K562 (cell line): ENCODE results near the gene PACSIN2. TPM values are rescaled to one million over a fixed set of nuclear protein-coding genes. Genes with fewer than 3 reads are reported as not detected.

Experiments used
- CBX8 ChIP-seq: fragments of 200-600 bp; sonication (generic); IDR thresholded peaks from 2 replicates; pipeline ENCODE4 v1.6.1; 2012; ENCODE audit warnings: borderline replicate concordance, mixed run types, low read depth, mild to moderate bottlenecking, moderate library complexity, mixed read lengths, low read length, control low read depth, inconsistent platforms; ENCODE audit not compliant: poor library complexity, severe bottlenecking; ENCODE audit errors: extremely low read depth
- CREB1 ChIP-seq, 2 experiments: sonication (generic) in 1 of 2; formaldehyde crosslinking in 1 of 2; IDR thresholded peaks; 2 replicates each; pipeline versions ENCODE4 v1.6.1 to v1.8.0; 2012 to 2022; ENCODE audit warnings: inconsistent platforms in 1 of 2, mild to moderate bottlenecking in 1 of 2, missing genetic modification reagents in 1 of 2, moderate library complexity in 1 of 2
- CTBP1 ChIP-seq: fragments of 450-650 bp; IDR thresholded peaks from 2 replicates; pipeline ENCODE4 v1.6.1; 2016; ENCODE audit warnings: borderline replicate concordance
- CXXC5 ChIP-seq: fragments of 250-450 bp; sonication (Bioruptor Pico); IDR thresholded peaks from 2 replicates; pipeline ENCODE4 v1.8.0; 2022; ENCODE audit warnings: inconsistent platforms, mild to moderate bottlenecking, moderate library complexity
- DMBX1 ChIP-seq: fragments of 250-450 bp; sonication (Bioruptor Pico); IDR thresholded peaks from 2 replicates; pipeline ENCODE4 v1.8.0; 2022; ENCODE audit warnings: inconsistent platforms, mild to moderate bottlenecking, moderate library complexity, borderline replicate concordance
- HNRNPUL1 ChIP-seq: fragments of 200-400 bp; formaldehyde crosslinking; IDR thresholded peaks from 2 replicates; pipeline ENCODE4 v1.6.1; 2017; ENCODE audit warnings: low read length
- JUNB ChIP-seq: fragments of 450-650 bp; formaldehyde crosslinking; conservative IDR thresholded peaks from 2 replicates; pipeline ENCODE4 v1.4.0; 2020; ENCODE audit warnings: mild to moderate bottlenecking
- KDM4B ChIP-seq, 2 experiments: fragments of 450-650 bp in 1 of 2; sonication (generic) in 1 of 2; IDR thresholded peaks; 2 replicates each; pipeline ENCODE4 v1.6.1; 2016 to 2017; ENCODE audit warnings: borderline replicate concordance in 2 of 2, antibody characterized with exemption in 1 of 2, low read depth in 1 of 2, mild to moderate bottlenecking in 1 of 2
- POLR2G ChIP-seq: fragments of 200-400 bp; formaldehyde crosslinking; IDR thresholded peaks from 2 replicates; pipeline ENCODE4 v1.6.1; 2017; ENCODE audit warnings: low read depth, mild to moderate bottlenecking, antibody characterized with exemption, low read length, moderate library complexity
- SRSF9 ChIP-seq: fragments of 200-400 bp; formaldehyde crosslinking; IDR thresholded peaks from 2 replicates; pipeline ENCODE4 v1.6.1; 2017; ENCODE audit warnings: low read depth, low read length, borderline replicate concordance
- TAF15 ChIP-seq: fragments of 200-400 bp; formaldehyde crosslinking; IDR thresholded peaks from 2 replicates; pipeline ENCODE4 v1.6.1; 2017; ENCODE audit warnings: mild to moderate bottlenecking, low read depth, low read length, moderate library complexity
- TGIF2 ChIP-seq: sonication (generic); formaldehyde crosslinking; IDR thresholded peaks from 2 replicates; pipeline ENCODE4 v1.8.1; 2022; ENCODE audit warnings: mild to moderate bottlenecking, missing genetic modification reagents, moderate library complexity
- ZNF282 ChIP-seq: sonication (generic); formaldehyde crosslinking; IDR thresholded peaks from 2 replicates; pipeline ENCODE4 v1.8.1; 2023; ENCODE audit warnings: missing genetic modification reagents
- ZNF583 ChIP-seq: fragments of 250-450 bp; sonication (Bioruptor Pico); IDR thresholded peaks from 2 replicates; pipeline ENCODE4 v1.4.0; 2020
- polyA plus RNA-seq, 8 experiments: library from polyadenylated mRNA; depleted of rRNA in 4 of 8; stranded (reverse) in 5 of 8; unstranded in 3 of 8; fragments of >200 nt; fragmentation: Nextera tagmentation in 2 of 8; fragmentation: Illumina TruSeq in 1 of 8; extraction: Ambion mirVana in 2 of 8; extraction: Trizol in 1 of 8; gene quantifications; 2 replicates each; pipeline versions ENCODE4 v1.2.1 to v1.2.3, GENCODE V29; 2011 to 2014; ENCODE audit warnings: inconsistent platforms in 1 of 8, missing spikeins in 1 of 8
- total RNA-seq, 7 experiments: library from RNA; depleted of rRNA in 6 of 7; stranded (reverse); fragments of >200 nt in 6 of 7; fragmentation: Illumina TruSeq in 2 of 7; extraction: Trizol in 2 of 7; gene quantifications; 2 replicates each; pipeline versions ENCODE4 v1.2.1 to v1.2.3, GENCODE V29; 2011 to 2021; ENCODE audit warnings: low replicate concordance in 1 of 7
- TF ChIP-seq, protein P1 (sequence below): sonication (generic); formaldehyde crosslinking; IDR thresholded peaks from 2 replicates; pipeline ENCODE4 v1.8.1; 2023; ENCODE audit warnings: mild to moderate bottlenecking, missing genetic modification reagents
- TF ChIP-seq, protein P2 (sequence below): sonication (generic); formaldehyde crosslinking; IDR thresholded peaks from 2 replicates; pipeline ENCODE4 v1.8.0; 2022; ENCODE audit warnings: missing genetic modification reagents, mild to moderate bottlenecking, borderline replicate concordance
- TF ChIP-seq, protein P3 (sequence below): fragments of 450-650 bp; IDR thresholded peaks from 2 replicates; pipeline ENCODE4 v1.6.1; 2016; ENCODE audit warnings: low read depth, mild to moderate bottlenecking, moderate library complexity
- TF ChIP-seq, protein P4 (sequence below): fragments of 250-450 bp; sonication (Bioruptor Pico); IDR thresholded peaks from 2 replicates; pipeline ENCODE4 v1.8.0; 2022; ENCODE audit warnings: moderate library complexity, mild to moderate bottlenecking, inconsistent platforms

The PACSIN2 gene
- total and polyA plus RNA-seq, 9 of the 15 experiments (the other 6 are each of a cell fraction or from before 2014, with no cell fraction given) = 0.45 to 45.1 (median 23.9) TPM

DNA sequence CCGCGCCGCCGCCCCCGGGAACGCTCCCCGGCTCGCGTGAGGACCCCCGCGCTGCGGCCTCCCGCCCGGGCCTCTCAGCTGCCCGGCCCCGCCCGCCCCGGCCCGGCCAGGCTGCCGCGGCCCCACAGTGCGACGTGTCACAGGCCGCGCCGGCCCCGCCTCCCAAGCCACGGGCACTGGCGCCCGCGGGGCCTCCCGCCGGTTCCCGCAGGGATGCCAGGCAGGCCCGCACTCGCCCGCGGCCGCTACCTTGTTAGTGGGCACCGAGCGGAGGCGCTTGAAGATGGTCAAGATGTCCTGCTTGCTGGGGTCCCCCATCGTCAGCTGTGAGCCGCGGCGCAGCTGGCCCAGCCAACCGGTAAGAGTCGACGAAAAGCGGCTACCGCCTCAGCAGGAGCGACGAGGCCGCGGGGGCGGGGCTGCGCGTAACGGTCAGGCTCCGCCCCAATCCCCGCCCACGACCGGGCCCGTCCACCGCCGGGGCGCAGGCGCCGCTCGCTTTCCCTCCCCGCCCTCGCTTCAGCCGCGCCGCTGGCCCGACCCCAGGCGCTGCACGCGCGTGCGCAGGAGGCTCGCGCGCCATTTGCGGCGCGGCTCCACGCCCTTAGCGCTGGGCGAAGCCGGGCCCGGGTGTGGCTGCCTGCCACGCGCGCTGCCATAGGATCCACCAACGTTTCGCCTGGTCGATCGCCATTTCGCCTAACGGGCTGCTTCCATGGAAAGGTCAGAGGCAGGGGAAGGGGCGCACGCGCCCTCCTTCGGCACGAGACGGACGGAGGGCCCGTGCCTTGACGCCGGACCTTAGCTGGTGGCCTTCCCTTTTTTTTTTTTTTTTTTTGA lies 157.9 kb downstream of the PACSIN2 start, which contains the start of gene ARFGAP3 (continued):
- TF ChIP-seq, protein P1, sequence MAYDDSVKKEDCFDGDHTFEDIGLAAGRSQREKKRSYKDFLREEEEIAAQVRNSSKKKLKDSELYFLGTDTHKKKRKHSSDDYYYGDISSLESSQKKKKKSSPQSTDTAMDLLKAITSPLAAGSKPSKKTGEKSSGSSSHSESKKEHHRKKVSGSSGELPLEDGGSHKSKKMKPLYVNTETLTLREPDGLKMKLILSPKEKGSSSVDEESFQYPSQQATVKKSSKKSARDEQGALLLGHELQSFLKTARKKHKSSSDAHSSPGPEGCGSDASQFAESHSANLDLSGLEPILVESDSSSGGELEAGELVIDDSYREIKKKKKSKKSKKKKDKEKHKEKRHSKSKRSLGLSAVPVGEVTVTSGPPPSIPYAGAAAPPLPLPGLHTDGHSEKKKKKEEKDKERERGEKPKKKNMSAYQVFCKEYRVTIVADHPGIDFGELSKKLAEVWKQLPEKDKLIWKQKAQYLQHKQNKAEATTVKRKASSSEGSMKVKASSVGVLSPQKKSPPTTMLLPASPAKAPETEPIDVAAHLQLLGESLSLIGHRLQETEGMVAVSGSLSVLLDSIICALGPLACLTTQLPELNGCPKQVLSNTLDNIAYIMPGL = 0 out of 2 replicates have a peak, but pooled peaks have one; percentile 80
- TF ChIP-seq CBX8 = no peak
- peak; percentile 26; the same call in 1 of the 2 replicates for TF ChIP-seq DMBX1 (CRISPR knock-in tag)
- TF ChIP-seq ZNF282 = peak; percentile 89; the same call in 1 of the 2 replicates
- TF ChIP-seq KDM4B (IDR thresholded peaks at IDR 0.05; ENCODE audit: borderline replicate concordance in 2 of 2, low read depth in 1 of 2) = no peak
- TF ChIP-seq HNRNPUL1 = no peak
- peak; percentile 92 for TF ChIP-seq POLR2G
- TF ChIP-seq CTBP1 = peak; percentile 75
- peak; percentile 91 for TF ChIP-seq CXXC5 (CRISPR knock-in tag)
- no peak for TF ChIP-seq ZNF583
- TF ChIP-seq, protein P2, sequence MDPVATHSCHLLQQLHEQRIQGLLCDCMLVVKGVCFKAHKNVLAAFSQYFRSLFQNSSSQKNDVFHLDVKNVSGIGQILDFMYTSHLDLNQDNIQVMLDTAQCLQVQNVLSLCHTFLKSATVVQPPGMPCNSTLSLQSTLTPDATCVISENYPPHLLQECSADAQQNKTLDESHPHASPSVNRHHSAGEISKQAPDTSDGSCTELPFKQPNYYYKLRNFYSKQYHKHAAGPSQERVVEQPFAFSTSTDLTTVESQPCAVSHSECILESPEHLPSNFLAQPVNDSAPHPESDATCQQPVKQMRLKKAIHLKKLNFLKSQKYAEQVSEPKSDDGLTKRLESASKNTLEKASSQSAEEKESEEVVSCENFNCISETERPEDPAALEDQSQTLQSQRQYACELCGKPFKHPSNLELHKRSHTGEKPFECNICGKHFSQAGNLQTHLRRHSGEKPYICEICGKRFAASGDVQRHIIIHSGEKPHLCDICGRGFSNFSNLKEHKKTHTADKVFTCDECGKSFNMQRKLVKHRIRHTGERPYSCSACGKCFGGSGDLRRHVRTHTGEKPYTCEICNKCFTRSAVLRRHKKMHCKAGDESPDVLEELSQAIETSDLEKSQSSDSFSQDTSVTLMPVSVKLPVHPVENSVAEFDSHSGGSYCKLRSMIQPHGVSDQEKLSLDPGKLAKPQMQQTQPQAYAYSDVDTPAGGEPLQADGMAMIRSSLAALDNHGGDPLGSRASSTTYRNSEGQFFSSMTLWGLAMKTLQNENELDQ (CRISPR knock-in tag) = no peak
- TF ChIP-seq, protein P3, sequence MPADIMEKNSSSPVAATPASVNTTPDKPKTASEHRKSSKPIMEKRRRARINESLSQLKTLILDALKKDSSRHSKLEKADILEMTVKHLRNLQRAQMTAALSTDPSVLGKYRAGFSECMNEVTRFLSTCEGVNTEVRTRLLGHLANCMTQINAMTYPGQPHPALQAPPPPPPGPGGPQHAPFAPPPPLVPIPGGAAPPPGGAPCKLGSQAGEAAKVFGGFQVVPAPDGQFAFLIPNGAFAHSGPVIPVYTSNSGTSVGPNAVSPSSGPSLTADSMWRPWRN = no peak
- TF ChIP-seq TAF15 = no peak
- TF ChIP-seq JUNB = no peak
- TF ChIP-seq TGIF2 = no peak
- no peak for TF ChIP-seq SRSF9
- TF ChIP-seq, protein P4, sequence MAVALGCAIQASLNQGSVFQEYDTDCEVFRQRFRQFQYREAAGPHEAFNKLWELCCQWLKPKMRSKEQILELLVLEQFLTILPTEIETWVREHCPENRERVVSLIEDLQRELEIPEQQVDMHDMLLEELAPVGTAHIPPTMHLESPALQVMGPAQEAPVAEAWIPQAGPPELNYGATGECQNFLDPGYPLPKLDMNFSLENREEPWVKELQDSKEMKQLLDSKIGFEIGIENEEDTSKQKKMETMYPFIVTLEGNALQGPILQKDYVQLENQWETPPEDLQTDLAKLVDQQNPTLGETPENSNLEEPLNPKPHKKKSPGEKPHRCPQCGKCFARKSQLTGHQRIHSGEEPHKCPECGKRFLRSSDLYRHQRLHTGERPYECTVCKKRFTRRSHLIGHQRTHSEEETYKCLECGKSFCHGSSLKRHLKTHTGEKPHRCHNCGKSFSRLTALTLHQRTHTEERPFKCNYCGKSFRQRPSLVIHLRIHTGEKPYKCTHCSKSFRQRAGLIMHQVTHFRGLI (CRISPR knock-in tag) = no peak
- peak; percentile 84 for TF ChIP-seq CREB1 (IDR thresholded peaks at IDR 0.05)
- peak; percentile 77 for TF ChIP-seq CREB1 (CRISPR knock-in tag; IDR thresholded peaks at IDR 0.05)
